Right atrium auricular region (tissue), 2 donors: ENCODE results near the gene AMBRA1. TPM values are rescaled to one million over a fixed set of nuclear protein-coding genes. Genes with fewer than 3 reads are reported as not detected.

ENCODE experiments used
- DNase-seq: peaks from one replicate; pipeline ENCODE4 v3.0.0-alpha.2; 2019; ENCODE audit warnings: low spot score
- H3K27ac ChIP-seq, 2 donors: fragments of 200-600 bp; sonication (generic); 1 replicate in 1 of 2; 2 replicates in 1 of 2; pipeline ENCODE4 v1.5.1; 2016 to 2019
- H3K27me3 ChIP-seq, 2 donors: fragments of 200-600 bp; sonication (generic); one replicate each; pipeline versions ENCODE4 v1.5.1 to v1.6.0; 2017 to 2019
- H3K36me3 ChIP-seq: fragments of 200-600 bp; sonication (generic); one replicate; pipeline ENCODE4 v1.5.1; 2016
- H3K4me1 ChIP-seq, 2 donors: fragments of 200-600 bp; sonication (generic); one replicate each; pipeline versions ENCODE4 v1.5.1 to v1.6.0; 2017 to 2019
- H3K4me3 ChIP-seq, 2 donors: fragments of 200-600 bp; sonication (generic); 1 replicate in 1 of 2; 2 replicates in 1 of 2; pipeline ENCODE4 v1.5.1; 2017 to 2019; ENCODE audit warnings: mild to moderate bottlenecking in 1 of 2, moderate library complexity in 1 of 2
- H3K9me3 ChIP-seq, 2 donors: fragments of 200-600 bp; sonication (generic); one replicate each; pipeline ENCODE4 v1.5.1; 2019
- CTCF ChIP-seq, 2 donors: fragments of 200-600 bp; sonication (generic); IDR thresholded peaks; one replicate each; pipeline ENCODE4 v1.5.1; 2019; ENCODE audit warnings: antibody characterized with exemption in 2 of 2
- total RNA-seq, 2 donors: library from RNA; depleted of rRNA; stranded (reverse); fragments of >200 nt; gene quantifications; one replicate each; pipeline ENCODE4 v1.1.0, GENCODE V29; 2016

AMBRA1 gene
- total RNA-seq, 2 donors from 2014 or later, result 16.8 to 22.0 TPM

DNA sequence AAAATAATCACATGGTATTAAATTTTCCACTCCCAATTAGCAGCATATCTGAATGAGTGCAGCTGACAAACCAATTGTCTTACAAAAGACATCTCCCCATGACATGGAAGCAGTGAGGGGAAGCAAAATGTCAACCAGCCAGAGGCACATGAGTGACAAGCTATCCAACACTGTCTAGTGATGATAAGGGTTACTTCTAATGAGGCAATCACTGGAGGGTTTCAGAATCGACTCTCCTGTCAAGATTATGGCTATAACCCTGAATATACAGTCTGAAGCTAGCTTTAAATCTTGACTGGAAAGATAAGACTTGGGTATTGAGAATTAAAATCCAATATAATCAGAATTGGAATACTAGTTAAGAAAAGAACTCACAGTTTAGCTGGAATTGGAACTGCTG lies 50.3 kb downstream of the AMBRA1 start:
- TF ChIP-seq CTCF (IDR thresholded peaks at IDR 0.05), result no peak
- peaks cover 0 to 7% of the 10 kb centered on the region in 2 donors for H3K4me1 ChIP-seq
- H3K36me3 ChIP-seq, result peaks cover 60% of the 10 kb centered on the region
- H3K4me3 ChIP-seq, result no peak overlapping the region
- no peak for DNase-seq
- no peaks in the 10 kb centered on the region for H3K27me3 ChIP-seq
- no peak overlapping the region for H3K27ac ChIP-seq
- H3K9me3 ChIP-seq, result no peaks in the 10 kb centered on the region

DNA sequence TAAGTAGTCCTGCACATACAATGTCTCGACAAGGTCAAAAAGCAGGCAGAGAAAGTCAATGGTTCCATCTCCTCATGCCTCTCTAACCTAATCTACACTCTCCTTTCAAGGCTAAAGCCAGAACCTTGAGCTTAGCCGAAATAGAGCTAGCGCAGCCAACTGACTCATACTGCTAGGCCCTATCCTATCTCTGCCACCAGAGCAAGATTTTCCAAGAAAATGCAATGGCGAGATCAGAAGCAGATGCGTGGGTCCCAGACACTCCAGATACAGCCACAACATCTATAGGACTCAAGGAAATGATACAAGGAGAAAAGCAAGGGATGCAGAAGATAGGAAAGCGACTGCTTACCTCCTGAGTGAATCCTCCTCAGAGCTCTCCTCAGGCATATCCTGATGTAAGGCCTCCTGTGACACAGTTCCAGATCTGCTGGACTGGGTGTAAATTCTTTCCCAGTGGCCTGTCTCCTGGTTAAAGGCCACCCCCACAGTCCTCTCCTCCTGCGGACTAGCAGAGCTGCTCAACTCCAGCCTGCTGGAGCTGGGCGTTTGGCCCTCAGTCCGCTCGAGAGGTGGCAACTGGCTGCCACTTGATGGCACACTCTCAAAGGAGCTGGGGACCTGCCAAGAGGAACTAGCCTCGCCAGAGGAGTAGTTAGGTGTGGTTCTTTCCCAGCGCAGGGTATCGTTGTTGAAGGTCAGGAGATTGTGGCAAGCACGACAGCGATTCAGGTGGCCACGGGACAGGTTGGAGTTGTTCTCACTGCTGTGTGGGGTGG lies 52.0 kb downstream of the AMBRA1 start:
- H3K36me3 ChIP-seq, result peaks cover 53% of the 10 kb centered on the region
- peak in 1 of 2 donors; percentile 27 for TF ChIP-seq CTCF (IDR thresholded peaks at IDR 0.05)
- H3K4me3 ChIP-seq, result no peak overlapping the region
- peaks cover 0 to 7% of the 10 kb centered on the region in 2 donors for H3K4me1 ChIP-seq
- H3K9me3 ChIP-seq, result no peaks in the 10 kb centered on the region
- no peaks in the 10 kb centered on the region for H3K27me3 ChIP-seq
- no peak overlapping the region for H3K27ac ChIP-seq
- no peak for DNase-seq

DNA sequence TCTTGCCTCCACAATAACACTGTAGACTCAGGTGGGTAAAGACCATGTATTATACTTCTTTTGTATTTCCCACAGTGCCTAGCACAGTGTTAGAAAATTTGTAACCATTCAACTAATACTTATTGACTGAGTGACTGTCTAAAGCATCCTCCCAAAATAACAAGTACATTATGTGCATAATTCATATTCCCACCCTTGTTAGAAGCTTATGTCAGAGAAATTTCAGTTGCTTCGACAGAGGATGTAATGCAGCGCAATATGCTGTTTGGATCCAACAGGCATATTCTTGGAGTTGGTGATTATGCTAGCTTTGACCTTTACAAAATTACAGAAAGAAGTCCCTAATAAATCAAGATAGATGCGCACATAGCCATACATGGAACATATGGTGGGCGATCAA lies 53.0 kb downstream of the AMBRA1 start:
- Histone ChIP-seq H3K4me3 (no peak overlapping the region), H3K27ac (no peak overlapping the region), H3K4me1 (peaks cover 0 to 7% of the 10 kb centered on the region in 2 donors), H3K36me3 (peaks cover 44% of the 10 kb centered on the region), H3K27me3 (no peaks in the 10 kb centered on the region), H3K9me3 (no peaks in the 10 kb centered on the region)
- DNase-seq, result no peak
- TF ChIP-seq CTCF (IDR thresholded peaks at IDR 0.05), result no peak

DNA sequence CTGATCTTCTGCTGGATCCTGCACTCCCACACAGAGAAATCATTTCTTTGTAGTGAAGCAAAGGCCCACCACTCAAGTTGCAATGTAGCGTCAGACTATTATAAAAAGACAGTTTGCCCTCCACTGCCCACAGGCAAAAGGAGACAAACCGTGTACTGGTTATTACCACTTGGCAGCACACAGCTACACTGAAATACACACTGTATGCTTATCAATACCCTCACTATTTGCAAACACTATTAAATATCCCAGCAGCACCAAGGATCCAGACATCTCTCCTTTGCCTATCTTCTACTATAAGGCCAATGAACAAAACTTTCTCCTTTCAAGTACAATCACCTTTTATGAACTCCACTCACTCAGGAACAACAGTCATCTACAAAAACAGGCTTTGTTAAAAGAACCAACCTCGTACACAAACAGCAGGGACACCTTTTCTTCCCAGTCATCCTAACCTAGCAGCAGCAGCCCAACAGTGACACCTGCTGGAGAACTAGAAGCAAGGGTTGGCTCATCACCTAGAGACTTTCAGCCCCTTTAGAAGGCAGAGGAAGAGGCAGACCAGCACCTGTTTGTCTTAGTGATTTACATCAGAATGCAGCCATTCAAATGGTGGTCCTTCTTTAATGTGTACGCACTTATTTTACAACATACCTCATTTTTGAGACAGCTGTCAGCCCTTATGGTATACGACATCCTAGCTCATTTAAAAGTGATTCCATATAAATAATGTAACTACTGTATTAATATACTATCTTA lies 56.1 kb downstream of the AMBRA1 start:
- H3K4me3 ChIP-seq, result no peak overlapping the region
- H3K27ac ChIP-seq, result no peak overlapping the region
- no peaks in the 10 kb centered on the region for H3K27me3 ChIP-seq
- no peak for DNase-seq
- peak; percentile 80 to 88 for TF ChIP-seq CTCF (IDR thresholded peaks at IDR 0.05)
- peaks cover 15% of the 10 kb centered on the region for H3K36me3 ChIP-seq
- H3K9me3 ChIP-seq, result no peaks in the 10 kb centered on the region
- H3K4me1 ChIP-seq, result peaks cover 0 to 12% of the 10 kb centered on the region in 2 donors

GRCh38 chr11:46537121-46537520 lies 56.7 kb downstream of the AMBRA1 start:
- TF ChIP-seq CTCF (IDR thresholded peaks at IDR 0.05), result no peak
- no peak overlapping the region for H3K4me3 ChIP-seq
- peaks cover 0 to 12% of the 10 kb centered on the region in 2 donors for H3K4me1 ChIP-seq
- no peaks in the 10 kb centered on the region for H3K27me3 ChIP-seq
- H3K27ac ChIP-seq, result no peak overlapping the region
- DNase-seq, result no peak
- no peaks in the 10 kb centered on the region for H3K9me3 ChIP-seq
- peaks cover 9% of the 10 kb centered on the region for H3K36me3 ChIP-seq
